Neural crest cell (in vitro differentiated cells): ENCODE results near the gene NEBL. TPM values are rescaled to one million over a fixed set of nuclear protein-coding genes. Genes with fewer than 3 reads are reported as not detected.

Source experiments
- DNase-seq: peaks from one replicate; pipeline ENCODE4 v3.0.0; 2021; ENCODE audit warnings: low read depth, mixed read lengths, low spot score
- H3K27ac Mint-ChIP-seq: one replicate; pipeline ENCODE4 v1.8.0; 2021; ENCODE audit warnings: mild to moderate bottlenecking, mixed read lengths; ENCODE audit not compliant: unreplicated experiment
- H3K27me3 Mint-ChIP-seq: 2 replicates; pipeline ENCODE4 v1.8.0; 2021; ENCODE audit warnings: low read depth, mild to moderate bottlenecking, mixed read lengths
- H3K36me3 Mint-ChIP-seq: 2 replicates; pipeline ENCODE4 v1.8.0; 2021; ENCODE audit warnings: low read depth, mild to moderate bottlenecking, mixed read lengths
- H3K4me1 Mint-ChIP-seq: 2 replicates; pipeline ENCODE4 v1.8.0; 2021; ENCODE audit warnings: mixed read lengths
- H3K4me3 Mint-ChIP-seq: one replicate; pipeline ENCODE4 v1.8.0; 2021; ENCODE audit warnings: mild to moderate bottlenecking, mixed read lengths
- H3K9me3 Mint-ChIP-seq: 2 replicates; pipeline ENCODE4 v1.8.0; 2021; ENCODE audit warnings: mixed read lengths
- CTCF ChIP-seq: fragments of 200-600 bp; sonication (generic); conservative IDR thresholded peaks from 2 replicates; pipeline ENCODE4 v1.5.0; 2021; ENCODE audit warnings: antibody characterized with exemption, mild to moderate bottlenecking
- total RNA-seq: library from RNA; stranded (reverse); gene quantifications from 2 replicates; pipeline ENCODE4 v1.2.1, GENCODE V29; 2021

NEBL gene
- total RNA-seq, 1 donor from 2014 or later, result 8.4 TPM

DNA sequence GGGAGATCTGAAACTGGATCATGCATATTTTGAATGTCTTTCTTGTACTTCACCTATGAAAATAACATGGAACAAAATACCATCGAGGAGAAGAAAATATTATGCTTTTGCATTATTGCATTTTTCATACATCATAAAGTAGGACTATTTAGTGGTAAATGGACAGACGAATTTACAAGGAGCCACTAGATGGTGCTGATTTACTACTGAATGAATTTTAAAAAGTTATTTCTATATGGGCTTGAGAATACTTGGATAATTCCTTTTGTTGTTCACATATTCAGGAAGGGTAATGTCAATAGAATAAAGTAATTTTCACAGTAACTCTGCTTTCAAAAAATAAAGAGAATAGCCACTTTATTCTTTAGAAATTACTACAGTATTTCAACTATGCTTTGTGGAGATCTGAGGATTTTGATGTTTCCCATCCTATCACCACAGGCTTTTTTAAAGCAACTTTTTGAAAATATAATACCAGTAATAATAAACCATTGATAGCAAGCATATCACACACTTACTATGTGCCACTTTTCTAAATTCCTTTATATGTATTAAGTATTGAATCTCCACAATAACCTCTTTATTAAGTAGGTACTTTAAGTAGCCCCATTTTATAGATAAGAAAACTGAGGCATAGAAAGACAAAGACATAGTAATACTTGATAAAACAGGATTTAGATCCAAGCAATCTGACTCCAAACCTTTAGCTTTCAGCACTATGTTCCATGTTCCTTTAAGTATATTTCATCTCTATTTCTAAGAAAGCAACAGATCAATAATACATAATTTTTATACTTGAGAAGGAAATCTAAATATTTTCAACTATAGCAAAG lies 38.6 kb downstream of the NEBL start:
- DNase-seq, result no peak
- Mint-ChIP-seq H3K4me1 (no peaks in the 10 kb centered on the region), H3K9me3 (no peaks in the 10 kb centered on the region), H3K27me3 (no peaks in the 10 kb centered on the region), H3K36me3 (peaks cover under 1% of the 10 kb centered on the region), H3K4me3 (no peak overlapping the region), H3K27ac (no peak overlapping the region)
- TF ChIP-seq CTCF, result peak; percentile 80

GRCh38 chr10:20856484-20856883 lies 40.6 kb downstream of the NEBL start:
- TF ChIP-seq CTCF, result no peak
- no peaks in the 10 kb centered on the region for H3K27me3 Mint-ChIP-seq
- peaks cover 4% of the 10 kb centered on the region for H3K36me3 Mint-ChIP-seq
- H3K27ac Mint-ChIP-seq, result no peak overlapping the region
- H3K4me3 Mint-ChIP-seq, result no peak overlapping the region
- DNase-seq, result no peak
- H3K4me1 Mint-ChIP-seq, result no peaks in the 10 kb centered on the region
- H3K9me3 Mint-ChIP-seq, result no peaks in the 10 kb centered on the region

DNA sequence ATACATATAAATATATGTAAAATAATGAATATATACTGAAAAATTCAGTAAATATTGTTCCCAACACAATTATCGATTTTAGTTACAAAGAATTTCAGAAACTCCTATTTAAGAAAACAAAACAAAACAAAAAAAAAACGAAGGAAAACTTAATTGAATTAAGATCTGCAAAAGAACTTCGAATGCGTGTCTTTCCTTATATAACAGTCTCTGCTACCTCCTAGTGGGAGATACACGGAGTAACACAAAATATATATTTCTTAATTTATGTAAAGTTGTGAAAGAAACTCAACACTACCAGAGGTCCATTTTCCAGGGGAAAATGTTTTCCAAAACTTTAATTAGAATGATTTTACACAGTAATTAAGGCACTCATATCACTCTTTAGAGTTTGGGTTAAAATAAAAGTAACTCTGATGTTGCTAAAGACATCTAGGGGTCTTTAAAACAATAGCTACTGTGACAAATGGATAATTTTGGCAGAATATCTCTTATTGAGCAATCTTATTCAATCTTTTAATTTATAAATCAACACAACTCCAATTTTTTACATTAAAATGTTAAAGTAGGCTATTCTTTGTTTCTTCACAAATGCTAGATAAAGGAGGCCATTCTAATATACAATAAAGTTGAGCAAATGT lies 41.6 kb downstream of the NEBL start:
- Mint-ChIP-seq H3K4me3 (no peak overlapping the region), H3K9me3 (no peaks in the 10 kb centered on the region), H3K27ac (no peak overlapping the region), H3K4me1 (no peaks in the 10 kb centered on the region), H3K36me3 (peaks cover 4% of the 10 kb centered on the region), H3K27me3 (no peaks in the 10 kb centered on the region)
- TF ChIP-seq CTCF, result peak; percentile 72
- DNase-seq, result no peak

DNA sequence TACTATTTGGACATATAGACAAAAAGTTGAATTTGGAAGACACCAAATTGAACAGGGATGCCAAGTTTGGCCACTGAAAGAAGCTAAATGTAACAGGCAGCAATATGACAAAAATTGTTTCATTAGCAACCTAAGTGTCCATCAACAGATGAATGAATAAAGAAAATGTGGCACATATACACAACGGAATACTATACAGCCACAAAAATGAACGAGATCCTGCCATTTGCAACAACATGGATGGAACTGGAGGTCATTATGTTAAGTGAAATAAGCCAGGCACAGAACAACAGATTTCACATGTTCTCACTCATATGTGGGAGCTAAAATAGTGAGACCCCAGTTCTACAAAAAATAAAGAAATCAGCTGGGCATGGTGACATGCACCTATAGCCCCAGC lies 43.8 kb downstream of the NEBL start:
- H3K4me3 Mint-ChIP-seq, result no peak overlapping the region
- no peaks in the 10 kb centered on the region for H3K27me3 Mint-ChIP-seq
- H3K4me1 Mint-ChIP-seq, result no peaks in the 10 kb centered on the region
- peaks cover 9% of the 10 kb centered on the region for H3K36me3 Mint-ChIP-seq
- peaks cover 8% of the 10 kb centered on the region for H3K9me3 Mint-ChIP-seq
- DNase-seq, result no peak
- no peak for TF ChIP-seq CTCF
- no peak overlapping the region for H3K27ac Mint-ChIP-seq

- peaks cover 8% of the 10 kb centered on the region for H3K9me3 Mint-ChIP-seq
- TF ChIP-seq CTCF, result no peak
- H3K4me3 Mint-ChIP-seq, result no peak overlapping the region
- H3K4me1 Mint-ChIP-seq, result no peaks in the 10 kb centered on the region
- no peak overlapping the region for H3K27ac Mint-ChIP-seq
- no peaks in the 10 kb centered on the region for H3K27me3 Mint-ChIP-seq
- peaks cover 9% of the 10 kb centered on the region for H3K36me3 Mint-ChIP-seq
- DNase-seq, result no peak
Measured at GRCh38 chr10:20852303-20852702, 44.8 kb downstream of the NEBL start.
